ENCODE data around the gene CNTN3.

CNTN3 gene

DNA sequence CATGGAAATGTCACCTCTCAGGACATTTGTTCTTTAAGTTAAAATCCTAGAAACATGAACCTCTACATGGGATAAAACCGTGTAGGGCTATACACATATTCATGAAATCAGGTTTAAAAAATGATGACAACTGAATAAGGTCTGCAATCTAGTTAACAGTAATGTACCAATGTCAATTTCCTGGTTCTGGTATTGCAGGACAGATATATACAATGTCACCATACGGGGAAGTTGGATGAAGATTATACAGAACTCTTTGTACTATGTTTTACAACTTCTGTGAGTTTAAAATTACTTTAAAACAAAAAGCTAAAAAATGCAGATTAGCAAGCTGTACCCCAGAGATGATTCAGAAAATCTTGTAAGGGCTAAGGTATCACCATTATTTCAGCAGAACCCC is 6.7 kb downstream of the CNTN3 start:
- H3K27me3 ChIP-seq (ENCODE audit: low read depth, low read length): no peaks in the 10 kb centered on the region
- no peaks in the 10 kb centered on the region for H3K36me3 ChIP-seq (ENCODE audit: control insufficient read depth in 1 of 2, insufficient read depth in 2 of 2, low read length in 2 of 2)
- no peaks in the 10 kb centered on the region for H3K4me1 ChIP-seq (ENCODE audit: control insufficient read depth in 1 of 2, insufficient read depth in 2 of 2, low read length in 2 of 2)
- no peak overlapping the region for H3K4me3 ChIP-seq (ENCODE audit: low read depth in 1 of 2, low read length in 2 of 2)
- H3K27ac ChIP-seq (ENCODE audit: low read length): no peak overlapping the region
- no peaks in the 10 kb centered on the region for H3K9me3 ChIP-seq (ENCODE audit: control insufficient read depth in 1 of 2, low read length in 2 of 2)

DNA sequence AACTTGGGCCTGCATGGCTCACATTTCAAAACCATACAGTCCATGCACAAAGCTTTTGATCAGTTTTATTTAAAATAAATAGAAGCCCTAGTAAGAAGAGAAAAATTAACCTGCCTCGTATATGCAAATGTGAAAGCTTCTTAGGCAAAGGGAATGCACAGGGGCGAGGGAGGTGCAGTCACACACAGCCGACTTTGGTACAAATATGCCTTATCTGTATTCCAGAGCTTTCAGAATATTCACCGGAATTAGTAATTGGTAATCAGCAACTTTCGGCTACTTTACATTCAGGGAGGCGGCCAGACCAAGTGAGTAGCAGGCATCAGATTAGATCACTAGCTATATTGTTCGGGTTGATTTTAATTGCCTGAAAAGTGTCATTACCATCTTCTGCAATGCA is 7.5 kb downstream of the CNTN3 start:
- Histone ChIP-seq H3K4me3 (ENCODE audit: low read depth in 1 of 2, low read length in 2 of 2) (no peak overlapping the region), H3K27ac (ENCODE audit: low read length) (no peak overlapping the region), H3K36me3 (ENCODE audit: control insufficient read depth in 1 of 2, insufficient read depth in 2 of 2, low read length in 2 of 2) (no peaks in the 10 kb centered on the region), H3K27me3 (ENCODE audit: low read depth, low read length) (no peaks in the 10 kb centered on the region), H3K4me1 (ENCODE audit: control insufficient read depth in 1 of 2, insufficient read depth in 2 of 2, low read length in 2 of 2) (no peaks in the 10 kb centered on the region), H3K9me3 (ENCODE audit: control insufficient read depth in 1 of 2, low read length in 2 of 2) (no peaks in the 10 kb centered on the region)

DNA sequence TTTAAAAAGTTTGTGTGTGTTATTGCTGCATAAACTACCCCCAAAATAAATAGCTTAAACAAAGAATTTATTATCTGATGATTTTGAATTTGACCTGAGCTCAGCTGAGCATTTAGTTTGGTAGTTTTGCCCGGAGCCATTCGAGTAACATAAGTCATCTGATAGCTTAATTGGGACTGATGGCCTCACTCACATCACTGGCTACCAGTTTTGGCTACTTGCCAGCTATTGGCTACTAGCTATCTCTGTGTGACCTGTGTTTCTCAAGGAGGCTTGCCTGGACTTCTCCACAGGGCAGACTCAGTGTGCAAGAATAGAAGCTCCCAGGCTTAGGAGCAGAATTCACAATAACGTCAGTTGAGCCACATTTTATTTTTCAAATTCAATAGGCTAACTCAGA is 9.0 kb downstream of the CNTN3 start:
- H3K36me3 ChIP-seq (ENCODE audit: control insufficient read depth in 1 of 2, insufficient read depth in 2 of 2, low read length in 2 of 2): no peaks in the 10 kb centered on the region
- H3K27ac ChIP-seq (ENCODE audit: low read length): no peak overlapping the region
- H3K27me3 ChIP-seq (ENCODE audit: low read depth, low read length): no peaks in the 10 kb centered on the region
- H3K4me3 ChIP-seq (ENCODE audit: low read depth in 1 of 2, low read length in 2 of 2): no peak overlapping the region
- H3K9me3 ChIP-seq (ENCODE audit: control insufficient read depth in 1 of 2, low read length in 2 of 2): no peaks in the 10 kb centered on the region
- H3K4me1 ChIP-seq (ENCODE audit: control insufficient read depth in 1 of 2, insufficient read depth in 2 of 2, low read length in 2 of 2): no peaks in the 10 kb centered on the region

DNA sequence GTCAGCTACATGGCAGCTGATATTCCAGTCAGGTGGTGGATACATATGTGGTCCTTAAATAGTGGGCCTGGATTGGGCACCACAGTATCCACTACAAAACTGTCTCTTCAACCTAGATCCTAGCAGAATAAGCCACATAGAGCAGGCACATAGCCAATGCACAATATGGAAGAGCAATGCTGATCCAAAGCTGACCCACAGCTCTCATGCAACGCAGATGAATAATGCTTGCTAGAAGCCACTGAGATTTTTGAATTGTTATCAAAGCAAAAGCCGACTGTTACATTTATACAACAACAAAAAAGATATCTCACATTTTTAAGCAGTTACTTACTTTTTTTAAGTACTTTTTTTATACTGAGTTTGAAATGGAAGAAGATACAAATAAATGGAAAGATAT is 11.2 kb downstream of the CNTN3 start:
- Histone ChIP-seq H3K36me3 (ENCODE audit: control insufficient read depth in 1 of 2, insufficient read depth in 2 of 2, low read length in 2 of 2) (no peaks in the 10 kb centered on the region), H3K27me3 (ENCODE audit: low read depth, low read length) (no peaks in the 10 kb centered on the region), H3K27ac (ENCODE audit: low read length) (no peak overlapping the region), H3K9me3 (ENCODE audit: control insufficient read depth in 1 of 2, low read length in 2 of 2) (peaks cover 0 to 5% of the 10 kb centered on the region in 2 donors), H3K4me3 (ENCODE audit: low read depth in 1 of 2, low read length in 2 of 2) (no peak overlapping the region), H3K4me1 (ENCODE audit: control insufficient read depth in 1 of 2, insufficient read depth in 2 of 2, low read length in 2 of 2) (no peaks in the 10 kb centered on the region)

DNA sequence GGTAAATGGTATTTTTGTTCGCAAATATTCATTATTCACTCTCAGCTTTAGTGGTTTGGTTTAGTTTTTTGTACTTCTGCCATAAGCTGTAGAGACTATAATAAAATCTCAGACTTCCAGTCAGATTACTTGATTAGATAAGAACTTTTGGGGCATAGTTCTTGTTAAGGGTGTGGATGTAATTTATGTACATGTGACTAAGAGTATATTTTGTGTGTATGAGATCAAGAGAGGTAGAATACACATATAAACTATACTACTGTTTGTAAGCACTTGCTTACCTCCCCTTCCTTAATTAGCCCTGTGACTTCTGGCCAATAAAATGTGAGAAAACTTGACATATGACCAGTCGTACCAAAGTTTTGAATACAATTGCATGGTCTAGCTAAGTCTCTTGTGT is 12.0 kb downstream of the CNTN3 start:
- Histone ChIP-seq H3K27me3 (ENCODE audit: low read depth, low read length) (no peaks in the 10 kb centered on the region), H3K9me3 (ENCODE audit: control insufficient read depth in 1 of 2, low read length in 2 of 2) (peaks cover 0 to 5% of the 10 kb centered on the region in 2 donors), H3K27ac (ENCODE audit: low read length) (no peak overlapping the region), H3K4me1 (ENCODE audit: control insufficient read depth in 1 of 2, insufficient read depth in 2 of 2, low read length in 2 of 2) (no peaks in the 10 kb centered on the region), H3K4me3 (ENCODE audit: low read depth in 1 of 2, low read length in 2 of 2) (no peak overlapping the region), H3K36me3 (ENCODE audit: control insufficient read depth in 1 of 2, insufficient read depth in 2 of 2, low read length in 2 of 2) (no peaks in the 10 kb centered on the region)

DNA sequence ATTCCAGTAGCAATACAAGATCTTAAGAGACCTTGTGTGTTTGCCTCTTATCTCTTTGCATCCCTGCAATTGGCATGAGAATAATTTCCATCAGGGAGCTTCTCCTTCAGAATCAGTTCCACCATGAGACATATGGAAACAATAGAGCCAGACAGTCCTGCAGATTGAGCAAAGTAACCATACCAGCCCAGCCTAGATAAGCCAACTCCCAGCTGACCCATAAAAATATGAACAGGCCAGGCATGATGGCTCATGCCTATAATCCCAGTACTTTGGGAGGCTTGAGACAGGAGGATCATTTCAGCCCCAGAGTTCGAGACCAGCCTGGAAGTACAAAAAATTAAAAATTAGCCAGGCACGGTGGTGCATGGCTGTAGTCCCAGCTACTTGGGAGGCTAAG is 12.7 kb downstream of the CNTN3 start:
- Histone ChIP-seq H3K9me3 (ENCODE audit: control insufficient read depth in 1 of 2, low read length in 2 of 2) (peaks cover 0 to 5% of the 10 kb centered on the region in 2 donors), H3K4me1 (ENCODE audit: control insufficient read depth in 1 of 2, insufficient read depth in 2 of 2, low read length in 2 of 2) (no peaks in the 10 kb centered on the region), H3K27me3 (ENCODE audit: low read depth, low read length) (no peaks in the 10 kb centered on the region), H3K4me3 (ENCODE audit: low read depth in 1 of 2, low read length in 2 of 2) (no peak overlapping the region), H3K36me3 (ENCODE audit: control insufficient read depth in 1 of 2, insufficient read depth in 2 of 2, low read length in 2 of 2) (no peaks in the 10 kb centered on the region), H3K27ac (ENCODE audit: low read length) (no peak overlapping the region)

DNA sequence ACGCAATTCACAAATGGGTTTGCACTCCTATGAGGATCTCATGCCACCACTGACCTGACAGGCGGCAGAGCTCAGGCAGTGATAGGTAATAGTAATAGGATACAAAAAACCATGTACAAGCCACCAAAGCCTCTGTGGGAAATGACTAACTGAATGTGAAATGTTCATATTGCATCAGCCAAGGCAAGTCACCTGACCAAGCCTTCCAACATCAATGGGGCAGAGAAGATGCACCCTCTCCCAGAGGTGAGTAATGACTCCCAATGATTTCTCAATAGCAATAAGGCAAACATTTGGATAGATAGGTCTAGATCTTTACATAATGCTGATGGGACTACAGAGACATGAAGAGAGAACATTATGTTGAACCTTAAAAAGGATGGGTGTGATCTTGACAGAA is 14.9 kb downstream of the CNTN3 start:
- Histone ChIP-seq H3K27ac (ENCODE audit: low read length) (no peak overlapping the region), H3K36me3 (ENCODE audit: control insufficient read depth in 1 of 2, insufficient read depth in 2 of 2, low read length in 2 of 2) (no peaks in the 10 kb centered on the region), H3K27me3 (ENCODE audit: low read depth, low read length) (no peaks in the 10 kb centered on the region), H3K4me3 (ENCODE audit: low read depth in 1 of 2, low read length in 2 of 2) (no peak overlapping the region), H3K9me3 (ENCODE audit: control insufficient read depth in 1 of 2, low read length in 2 of 2) (peaks cover 0 to 5% of the 10 kb centered on the region in 2 donors), H3K4me1 (ENCODE audit: control insufficient read depth in 1 of 2, insufficient read depth in 2 of 2, low read length in 2 of 2) (no peaks in the 10 kb centered on the region)

DNA sequence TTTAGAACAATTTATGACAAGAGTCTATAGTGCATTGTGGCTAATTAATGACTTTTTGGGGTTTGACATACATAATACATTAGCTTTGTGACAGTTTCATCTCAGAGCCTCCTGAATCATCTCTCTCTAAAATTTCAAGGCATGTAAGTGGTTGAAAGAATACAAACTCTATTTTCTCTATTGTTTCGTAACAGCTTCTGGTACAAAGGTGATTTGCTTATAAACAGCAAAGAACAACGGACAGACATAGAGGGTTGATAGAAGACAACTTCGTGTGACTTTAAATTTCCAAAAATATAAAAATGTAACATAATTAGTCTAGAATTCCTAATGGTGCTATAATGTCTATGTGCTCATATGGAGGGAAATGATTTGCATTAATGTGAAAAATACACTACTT is 21.3 kb downstream of the CNTN3 start:
- H3K4me3 ChIP-seq (ENCODE audit: low read depth in 1 of 2, low read length in 2 of 2): no peak overlapping the region
- no peaks in the 10 kb centered on the region for H3K4me1 ChIP-seq (ENCODE audit: control insufficient read depth in 1 of 2, insufficient read depth in 2 of 2, low read length in 2 of 2)
- no peaks in the 10 kb centered on the region for H3K27me3 ChIP-seq (ENCODE audit: low read depth, low read length)
- no peaks in the 10 kb centered on the region for H3K36me3 ChIP-seq (ENCODE audit: control insufficient read depth in 1 of 2, insufficient read depth in 2 of 2, low read length in 2 of 2)
- H3K9me3 ChIP-seq (ENCODE audit: control insufficient read depth in 1 of 2, low read length in 2 of 2): no peaks in the 10 kb centered on the region
- H3K27ac ChIP-seq (ENCODE audit: low read length): no peak overlapping the region

DNA sequence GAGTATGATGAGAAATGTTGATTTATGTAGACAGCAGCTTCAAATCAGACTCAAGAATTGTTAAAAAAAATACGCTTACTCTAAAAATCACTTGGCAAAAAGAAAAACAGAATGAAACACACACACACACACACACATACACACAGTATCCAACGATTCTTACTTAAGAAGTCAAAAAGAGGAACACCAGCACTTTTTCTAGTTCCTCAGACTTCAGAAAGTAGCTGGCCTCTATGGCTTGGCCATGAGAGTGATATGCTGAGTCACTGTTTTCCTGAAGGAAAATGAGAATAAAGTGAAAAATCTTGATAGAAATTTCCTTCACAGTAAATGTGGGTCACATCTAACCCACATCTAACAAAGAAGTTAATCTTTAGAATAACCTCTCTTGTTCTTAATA is 22.1 kb downstream of the CNTN3 start:
- Histone ChIP-seq H3K27ac (ENCODE audit: low read length) (no peak overlapping the region), H3K4me1 (ENCODE audit: control insufficient read depth in 1 of 2, insufficient read depth in 2 of 2, low read length in 2 of 2) (no peaks in the 10 kb centered on the region), H3K36me3 (ENCODE audit: control insufficient read depth in 1 of 2, insufficient read depth in 2 of 2, low read length in 2 of 2) (no peaks in the 10 kb centered on the region), H3K9me3 (ENCODE audit: control insufficient read depth in 1 of 2, low read length in 2 of 2) (no peaks in the 10 kb centered on the region), H3K4me3 (ENCODE audit: low read depth in 1 of 2, low read length in 2 of 2) (no peak overlapping the region), H3K27me3 (ENCODE audit: low read depth, low read length) (no peaks in the 10 kb centered on the region)

DNA sequence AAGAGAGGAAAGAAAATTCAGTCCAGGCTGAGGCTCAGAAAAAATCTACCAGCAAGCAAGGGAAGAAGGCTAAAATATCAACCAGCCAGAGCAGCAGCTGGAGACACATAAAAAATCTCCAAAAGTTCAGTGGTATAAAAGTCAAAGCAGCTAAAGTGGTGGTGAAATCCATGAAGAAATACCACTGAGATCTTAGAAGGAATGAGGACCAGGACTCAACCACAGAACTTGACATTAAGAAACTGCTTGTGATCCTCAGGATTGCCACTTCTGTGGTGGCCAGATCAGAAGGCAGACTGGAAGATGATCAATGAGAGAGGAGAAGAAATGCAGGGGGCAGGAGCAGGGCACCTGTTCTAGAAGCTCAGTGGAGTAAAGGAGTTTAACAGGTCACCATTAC is 22.5 kb downstream of the CNTN3 start:
- Histone ChIP-seq H3K4me3 (ENCODE audit: low read depth in 1 of 2, low read length in 2 of 2) (no peak overlapping the region), H3K27ac (ENCODE audit: low read length) (no peak overlapping the region), H3K4me1 (ENCODE audit: control insufficient read depth in 1 of 2, insufficient read depth in 2 of 2, low read length in 2 of 2) (no peaks in the 10 kb centered on the region), H3K27me3 (ENCODE audit: low read depth, low read length) (no peaks in the 10 kb centered on the region), H3K36me3 (ENCODE audit: control insufficient read depth in 1 of 2, insufficient read depth in 2 of 2, low read length in 2 of 2) (no peaks in the 10 kb centered on the region), H3K9me3 (ENCODE audit: control insufficient read depth in 1 of 2, low read length in 2 of 2) (no peaks in the 10 kb centered on the region)

DNA sequence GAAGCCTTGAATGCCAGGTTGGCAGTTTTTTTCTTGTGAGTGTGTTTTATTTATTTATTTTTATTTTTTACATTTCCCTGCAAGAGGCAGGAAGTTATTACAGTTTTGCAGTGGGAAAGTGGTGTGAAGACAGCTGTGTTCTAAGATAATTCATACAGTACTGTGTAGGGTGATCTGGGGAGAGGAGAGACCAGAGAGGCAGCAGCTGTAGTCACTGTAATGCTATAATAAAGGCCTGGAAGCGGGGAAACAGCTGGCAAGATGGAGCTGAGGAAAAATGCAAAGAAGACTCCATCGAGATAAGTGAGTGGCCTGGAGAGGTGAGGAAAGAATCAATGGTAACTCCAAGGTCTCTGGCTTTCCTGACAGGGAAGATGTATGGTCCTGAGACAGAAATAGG is 23.1 kb downstream of the CNTN3 start:
- Histone ChIP-seq H3K36me3 (ENCODE audit: control insufficient read depth in 1 of 2, insufficient read depth in 2 of 2, low read length in 2 of 2) (no peaks in the 10 kb centered on the region), H3K4me1 (ENCODE audit: control insufficient read depth in 1 of 2, insufficient read depth in 2 of 2, low read length in 2 of 2) (no peaks in the 10 kb centered on the region), H3K27me3 (ENCODE audit: low read depth, low read length) (no peaks in the 10 kb centered on the region), H3K4me3 (ENCODE audit: low read depth in 1 of 2, low read length in 2 of 2) (no peak overlapping the region), H3K27ac (ENCODE audit: low read length) (no peak overlapping the region), H3K9me3 (ENCODE audit: control insufficient read depth in 1 of 2, low read length in 2 of 2) (no peaks in the 10 kb centered on the region)

DNA sequence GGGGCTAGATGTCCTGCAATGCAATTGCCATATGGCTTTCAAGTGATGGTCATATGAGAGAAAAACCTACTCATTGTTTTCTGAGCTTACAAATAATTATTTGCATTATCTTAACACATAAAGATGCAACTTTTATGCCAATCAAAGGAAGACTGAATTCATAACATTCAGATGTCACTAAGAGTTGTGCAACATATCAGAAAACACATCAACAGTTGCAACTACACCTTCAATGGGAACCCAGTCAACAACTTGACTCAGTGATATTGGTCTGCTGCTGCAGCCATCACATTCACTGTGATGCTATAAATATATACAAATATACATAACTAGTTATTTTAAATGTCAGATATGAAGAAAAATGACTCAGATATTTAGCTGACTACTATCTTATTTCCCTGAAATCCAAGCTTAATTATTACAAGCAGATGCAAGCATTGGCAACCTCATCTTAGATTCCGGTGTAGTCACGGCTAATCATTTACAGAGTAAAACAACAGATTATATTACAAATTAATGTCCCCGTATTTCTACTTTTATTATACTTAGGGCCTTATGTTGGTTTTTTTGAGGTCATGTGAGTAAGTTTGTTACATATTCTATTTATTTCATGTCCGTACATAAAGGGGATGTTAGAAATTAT is 23.7 kb downstream of the CNTN3 start:
- no peak overlapping the region for H3K27ac ChIP-seq (ENCODE audit: low read length)

More for the DNA sequence above, 23.7 kb downstream of the CNTN3 start:
- Histone ChIP-seq H3K4me1 (ENCODE audit: control insufficient read depth in 1 of 2, insufficient read depth in 2 of 2, low read length in 2 of 2) (no peaks in the 10 kb centered on the region), H3K27me3 (ENCODE audit: low read depth, low read length) (no peaks in the 10 kb centered on the region), H3K9me3 (ENCODE audit: control insufficient read depth in 1 of 2, low read length in 2 of 2) (no peaks in the 10 kb centered on the region), H3K4me3 (ENCODE audit: low read depth in 1 of 2, low read length in 2 of 2) (no peak overlapping the region), H3K36me3 (ENCODE audit: control insufficient read depth in 1 of 2, insufficient read depth in 2 of 2, low read length in 2 of 2) (no peaks in the 10 kb centered on the region)

Measured in muscle layer of duodenum (tissue), 2 donors.